HG03439 (cell line): ENCODE measurements around the gene MAD1L1.

Source experiments
- ATAC-seq: cut with Tn5 transposase; IDR thresholded peaks from one replicate; pipeline ENCODE4 v1.9.1; 2021; ENCODE audit warnings: mild to moderate bottlenecking, moderate library complexity; ENCODE audit not compliant: unreplicated experiment

The MAD1L1 gene

GRCh38 chr7:1906988-1907745 lies 325.6 kb downstream of the MAD1L1 start:
- ATAC-seq = no peak

- ATAC-seq = no peak
Observed at GRCh38 chr7:1906087-1906830, 326.5 kb downstream of the MAD1L1 start.

GRCh38 chr7:1902231-1902855 lies 330.4 kb downstream of the MAD1L1 start:
- no peak for ATAC-seq

GRCh38 chr7:1901431-1902210 lies 331.1 kb downstream of the MAD1L1 start:
- ATAC-seq = no peak

GRCh38 chr7:1900847-1901246 lies 331.9 kb downstream of the MAD1L1 start:
- ATAC-seq = no peak

GRCh38 chr7:1899951-1900762 lies 332.6 kb downstream of the MAD1L1 start:
- no peak for ATAC-seq

GRCh38 chr7:1899196-1899595 lies 333.5 kb downstream of the MAD1L1 start:
- no peak for ATAC-seq

GRCh38 chr7:1898628-1899185 lies 334.0 kb downstream of the MAD1L1 start:
- no peak for ATAC-seq

GRCh38 chr7:1897861-1898627 lies 334.7 kb downstream of the MAD1L1 start:
- no peak for ATAC-seq

- no peak for ATAC-seq
Observed at GRCh38 chr7:1897076-1897860, 335.5 kb downstream of the MAD1L1 start.

GRCh38 chr7:1895664-1896515 lies 336.9 kb downstream of the MAD1L1 start:
- no peak for ATAC-seq

- ATAC-seq = no peak
Observed at GRCh38 chr7:1894906-1895663, 337.7 kb downstream of the MAD1L1 start.

- ATAC-seq = no peak
Observed at GRCh38 chr7:1894313-1894900, 338.3 kb downstream of the MAD1L1 start.

- ATAC-seq = no peak
Observed at GRCh38 chr7:1893451-1893850, 339.3 kb downstream of the MAD1L1 start.

GRCh38 chr7:1893036-1893435 lies 339.7 kb downstream of the MAD1L1 start:
- ATAC-seq = no peak
